Neural progenitor cell (in vitro differentiated cells): ENCODE measurements around the gene GSTM5.
"Not testable (repeated sequence)": the region's sequence is repeated elsewhere in the genome, so short reads cannot be mapped to it uniquely, and the experiment has no call there.

ENCODE experiments used
- EZH2phosphoT487 ChIP-seq: fragments of 200-600 bp; sonication (generic); IDR thresholded peaks from 2 replicates; pipeline ENCODE4 v1.6.1; 2017; ENCODE audit warnings: antibody characterized with exemption
- TF ChIP-seq, protein P1 (sequence below): fragments of 200-600 bp; sonication (generic); IDR thresholded peaks from 2 replicates; pipeline ENCODE4 v1.5.1; 2017; ENCODE audit warnings: antibody characterized with exemption, mild to moderate bottlenecking

DNA sequence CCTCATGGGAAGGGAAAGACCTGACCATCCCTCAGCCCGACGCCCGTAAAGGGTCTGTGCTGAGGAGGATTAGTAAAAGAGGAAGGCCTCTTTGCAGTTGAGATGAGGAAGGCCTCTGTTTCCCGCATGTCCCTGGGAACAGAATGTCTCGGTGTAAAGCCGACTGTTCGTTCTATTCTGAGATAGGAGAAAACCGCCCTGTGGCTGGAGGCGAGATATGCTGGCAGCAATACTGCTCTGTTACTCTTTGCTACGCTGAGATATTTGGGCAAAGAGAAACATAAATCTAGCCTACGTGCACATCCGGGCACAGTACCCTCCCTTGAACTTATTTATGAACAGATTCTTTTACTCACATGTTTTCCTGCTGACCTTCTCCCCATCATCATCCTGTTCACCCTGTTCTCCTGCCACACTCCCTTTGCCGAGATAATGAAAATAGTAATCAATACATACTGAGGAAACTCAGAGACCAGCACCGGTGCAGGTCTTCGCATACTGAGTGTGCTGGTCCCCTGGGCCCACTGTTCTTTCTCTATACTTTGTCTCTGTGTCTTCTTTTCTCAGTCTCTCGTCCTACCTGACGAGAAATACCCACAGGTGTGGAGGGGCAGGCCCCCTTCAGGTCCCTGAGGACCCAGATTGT is 55.1 kb downstream of the GSTM5 start:
- TF ChIP-seq, protein P1, sequence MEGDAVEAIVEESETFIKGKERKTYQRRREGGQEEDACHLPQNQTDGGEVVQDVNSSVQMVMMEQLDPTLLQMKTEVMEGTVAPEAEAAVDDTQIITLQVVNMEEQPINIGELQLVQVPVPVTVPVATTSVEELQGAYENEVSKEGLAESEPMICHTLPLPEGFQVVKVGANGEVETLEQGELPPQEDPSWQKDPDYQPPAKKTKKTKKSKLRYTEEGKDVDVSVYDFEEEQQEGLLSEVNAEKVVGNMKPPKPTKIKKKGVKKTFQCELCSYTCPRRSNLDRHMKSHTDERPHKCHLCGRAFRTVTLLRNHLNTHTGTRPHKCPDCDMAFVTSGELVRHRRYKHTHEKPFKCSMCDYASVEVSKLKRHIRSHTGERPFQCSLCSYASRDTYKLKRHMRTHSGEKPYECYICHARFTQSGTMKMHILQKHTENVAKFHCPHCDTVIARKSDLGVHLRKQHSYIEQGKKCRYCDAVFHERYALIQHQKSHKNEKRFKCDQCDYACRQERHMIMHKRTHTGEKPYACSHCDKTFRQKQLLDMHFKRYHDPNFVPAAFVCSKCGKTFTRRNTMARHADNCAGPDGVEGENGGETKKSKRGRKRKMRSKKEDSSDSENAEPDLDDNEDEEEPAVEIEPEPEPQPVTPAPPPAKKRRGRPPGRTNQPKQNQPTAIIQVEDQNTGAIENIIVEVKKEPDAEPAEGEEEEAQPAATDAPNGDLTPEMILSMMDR = not testable (repeated sequence)
- TF ChIP-seq EZH2phosphoT487 = not testable (repeated sequence)
